Spinal cord (tissue), 10 donors: ENCODE measurements around the gene GPR39. TPM values are rescaled to one million over a fixed set of nuclear protein-coding genes. Genes with fewer than 3 reads are reported as not detected.

ENCODE experiments used
- DNase-seq, 6 donors: peaks; one replicate each; pipeline versions ENCODE4 v3.0.0 to v3.0.0-alpha.2; 2013 to 2015; ENCODE audit warnings: low spot score in 6 of 6, low read depth in 4 of 6
- H3K27ac ChIP-seq: one replicate; pipeline ENCODE4 v1.5.1; 2013; ENCODE audit warnings: low read depth, low read length, control low read depth
- H3K27me3 ChIP-seq: one replicate; pipeline ENCODE4 v1.6.1; 2013; ENCODE audit warnings: low read length; ENCODE audit not compliant: control insufficient read depth, insufficient read depth
- H3K36me3 ChIP-seq: one replicate; pipeline ENCODE4 v1.6.1; 2013; ENCODE audit warnings: low read length; ENCODE audit not compliant: control insufficient read depth, insufficient read depth
- H3K4me1 ChIP-seq: one replicate; pipeline ENCODE4 v1.6.1; 2013; ENCODE audit warnings: low read length; ENCODE audit not compliant: control insufficient read depth, insufficient read depth
- H3K4me3 ChIP-seq: one replicate; pipeline ENCODE4 v1.5.1; 2013; ENCODE audit warnings: low read depth, low read length, control low read depth
- H3K9me3 ChIP-seq: one replicate; pipeline ENCODE4 v1.6.1; 2013; ENCODE audit warnings: low read length; ENCODE audit not compliant: control insufficient read depth, insufficient read depth
- WGBS: methylation state at CpG from one replicate; pipeline ENCODE4 v1.1.5; 2013; ENCODE audit warnings: missing lambda C conversion rate; ENCODE audit not compliant: insufficient coverage; 5-methylcytosine and 5-hydroxymethylcytosine counted together
- polyA plus RNA-seq, 2 donors: library from polyadenylated mRNA; unstranded; fragments of 120-200 nt; gene quantifications; one replicate each; pipeline ENCODE4 v1.2.1, GENCODE V29; 2013; ENCODE audit not compliant: insufficient read length in 2 of 2
- total RNA-seq, 2 donors: library from RNA; depleted of rRNA in 1 of 2; stranded (reverse); fragments of 120-200 nt in 1 of 2; fragments of >200 nt in 1 of 2; gene quantifications; one replicate each; pipeline versions ENCODE4 v1.2.3 to v1.2.4, GENCODE V29; 2013 to 2014
- donor health status: healthy.

GPR39 gene
- total and polyA plus RNA-seq, 4 donors, result 0.72 to 1.4 (median 1.1) TPM

DNA sequence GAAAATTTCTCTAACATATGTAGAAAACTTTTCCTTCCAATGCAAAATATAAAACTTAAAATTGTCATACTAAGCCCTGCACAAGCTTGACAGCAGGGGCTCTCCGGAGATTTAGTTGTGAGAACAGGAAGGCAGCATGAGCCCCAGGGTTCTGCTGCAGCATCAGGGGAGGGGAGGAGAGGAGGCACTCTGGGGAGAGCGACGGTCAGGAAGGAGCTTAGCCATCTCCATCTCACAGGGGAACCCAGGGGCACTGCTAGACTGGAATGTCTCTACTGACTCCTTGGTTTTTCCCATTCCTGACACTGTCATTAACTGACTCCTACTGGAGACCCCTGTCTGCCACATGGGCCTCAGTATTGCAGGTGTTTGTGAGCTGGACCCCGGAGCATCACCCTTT, 123.6 kb downstream of the GPR39 start:
- 76% methylated on average over 2 of the region's 4 CpGs for WGBS
- H3K4me3 ChIP-seq, result no peak overlapping the region
- no peaks in the 10 kb centered on the region for H3K4me1 ChIP-seq
- H3K36me3 ChIP-seq, result no peaks in the 10 kb centered on the region
- peaks cover 5% of the 10 kb centered on the region for H3K9me3 ChIP-seq
- no peaks in the 10 kb centered on the region for H3K27me3 ChIP-seq
- no peak overlapping the region for H3K27ac ChIP-seq
- no peak for DNase-seq

DNA sequence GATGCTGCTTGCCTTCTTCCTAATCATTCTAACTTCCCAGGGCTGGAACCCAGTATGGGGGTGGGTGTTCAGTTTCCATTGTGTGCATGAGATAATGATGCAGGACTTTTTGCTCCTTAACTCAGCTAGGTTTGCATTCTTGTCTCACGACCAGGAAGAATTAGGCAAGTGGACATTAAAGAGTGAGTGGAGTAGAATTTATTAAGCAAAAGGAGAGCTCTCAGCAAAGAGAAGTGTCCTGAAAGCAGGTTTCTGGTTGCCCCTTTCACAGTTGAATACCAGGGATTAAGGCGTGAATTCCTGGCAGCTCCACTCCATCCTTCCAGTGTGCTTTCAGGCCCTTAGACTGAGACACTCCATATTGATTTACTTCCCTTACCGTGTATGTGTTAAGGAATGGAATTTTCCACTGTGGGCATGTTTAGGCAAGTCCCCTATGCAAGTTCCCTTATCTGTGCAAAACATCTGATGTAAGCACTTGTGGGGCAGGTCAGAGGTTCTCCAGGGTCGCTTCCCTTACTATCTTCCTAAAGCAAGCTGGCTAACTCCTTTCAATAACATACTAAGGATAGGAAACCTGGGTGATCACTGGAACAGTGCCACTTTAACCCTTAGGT, 126.5 kb downstream of the GPR39 start:
- no peak for DNase-seq
- 88% methylated on average over 1 of the region's 4 CpGs for WGBS
- Histone ChIP-seq H3K4me3 (no peak overlapping the region), H3K36me3 (no peaks in the 10 kb centered on the region), H3K9me3 (peaks cover 5% of the 10 kb centered on the region), H3K27me3 (no peaks in the 10 kb centered on the region), H3K4me1 (no peaks in the 10 kb centered on the region), H3K27ac (no peak overlapping the region)

DNA sequence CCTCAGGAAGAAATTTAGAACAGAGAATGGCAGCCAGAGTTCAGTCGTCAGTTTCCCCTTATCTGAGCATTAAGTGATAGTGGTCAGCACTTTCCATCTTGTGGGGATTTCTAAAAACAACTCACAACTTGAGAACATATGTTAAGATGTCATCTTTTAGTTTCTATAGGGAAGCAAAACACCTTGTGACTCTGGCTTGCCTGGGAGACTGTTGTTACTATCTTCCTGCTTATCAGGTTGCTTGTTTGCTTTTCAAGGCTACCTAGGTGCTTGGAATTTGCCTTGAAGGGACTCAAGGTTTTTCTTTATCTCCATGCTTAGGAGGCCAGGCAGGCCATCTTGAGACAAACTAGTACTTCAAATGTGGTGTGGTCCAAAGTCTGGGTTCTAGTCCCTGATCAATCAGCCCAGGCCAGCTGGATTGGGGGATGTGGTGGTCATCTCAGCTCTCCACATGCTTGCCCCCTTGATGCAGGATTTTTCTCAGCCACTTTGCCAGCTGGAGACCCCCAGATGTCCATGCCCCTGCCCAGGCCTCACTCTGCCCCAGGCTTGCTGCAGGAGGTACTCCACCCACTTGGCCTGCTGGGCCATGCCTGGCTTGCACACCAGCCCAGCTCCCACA, 127.5 kb downstream of the GPR39 start:
- Histone ChIP-seq H3K36me3 (no peaks in the 10 kb centered on the region), H3K4me3 (no peak overlapping the region), H3K9me3 (peaks cover 5% of the 10 kb centered on the region), H3K27me3 (no peaks in the 10 kb centered on the region), H3K4me1 (no peaks in the 10 kb centered on the region), H3K27ac (no peak overlapping the region)
- 86% methylated on average over 1 of the region's 1 CpG for WGBS
- DNase-seq, result no peak

DNA sequence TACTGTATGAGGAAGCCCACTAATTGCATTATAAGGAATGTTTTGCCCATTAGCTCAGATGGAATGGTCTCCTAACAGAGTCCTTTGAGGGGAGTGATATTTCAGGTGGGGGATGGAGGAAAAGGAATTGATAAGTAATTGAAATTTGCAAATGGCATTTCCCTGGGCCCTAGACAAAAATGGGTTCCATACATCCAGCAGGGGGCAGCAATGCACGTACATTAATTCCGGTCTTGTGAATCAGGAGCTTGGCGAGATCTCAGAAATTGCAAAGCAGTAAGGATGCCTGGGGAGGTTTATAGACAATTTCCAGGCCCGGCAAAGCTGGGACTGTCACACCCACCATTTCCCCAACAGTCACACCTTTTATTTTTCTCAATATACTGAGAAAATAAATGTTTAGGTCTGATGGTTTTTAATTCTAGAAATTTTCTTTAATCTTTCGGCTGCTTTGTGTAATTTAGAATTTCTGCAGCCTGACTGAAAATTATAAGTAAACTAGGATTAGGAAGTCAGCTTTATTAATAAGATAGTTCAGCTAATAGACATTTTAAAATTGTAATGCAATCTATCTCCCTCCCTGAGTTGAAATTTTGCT, 130.6 kb downstream of the GPR39 start:
- no peaks in the 10 kb centered on the region for H3K27me3 ChIP-seq
- H3K9me3 ChIP-seq, result peaks cover 5% of the 10 kb centered on the region
- H3K4me1 ChIP-seq, result peaks cover 3% of the 10 kb centered on the region
- no peak overlapping the region for H3K4me3 ChIP-seq
- DNase-seq, result peak; percentile 69 to 97 (median 85)
- no peaks in the 10 kb centered on the region for H3K36me3 ChIP-seq
- WGBS, result no CpG with 5 or more reads among the region's 5 CpGs
- H3K27ac ChIP-seq, result no peak overlapping the region

DNA sequence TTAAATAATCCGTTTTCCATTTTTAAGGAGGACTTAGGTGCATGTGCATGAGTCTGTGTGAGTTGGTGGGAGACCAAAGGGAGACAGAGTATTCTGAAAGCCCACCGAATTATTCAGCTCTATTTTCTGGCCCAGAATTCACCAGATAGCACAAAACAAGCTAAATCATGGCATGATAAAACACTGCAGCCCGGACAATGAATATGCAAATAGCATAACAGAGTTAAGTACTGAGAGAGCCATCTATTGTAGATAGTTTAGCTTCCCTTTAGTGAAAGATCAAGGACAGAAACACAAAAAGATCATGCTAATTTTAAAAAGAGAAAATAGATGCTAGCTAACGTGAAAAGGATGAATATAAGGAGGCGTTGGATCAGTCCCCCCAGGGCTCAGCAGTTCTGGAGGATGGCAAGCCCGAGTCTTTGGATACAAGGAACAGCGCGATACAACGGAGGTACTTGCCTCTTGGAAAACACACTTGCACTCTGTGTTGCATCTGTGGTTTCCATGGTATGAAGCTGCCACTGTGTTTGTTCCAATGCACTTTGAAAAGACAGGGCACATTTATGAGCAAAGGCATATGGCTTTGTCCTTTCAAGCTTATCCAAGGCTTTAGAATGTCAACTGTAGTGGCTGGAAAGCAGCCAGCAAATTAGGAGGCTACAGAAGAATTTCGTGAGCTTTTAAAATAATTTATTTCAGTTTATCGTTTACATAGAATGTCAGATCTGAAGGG, 133.5 kb downstream of the GPR39 start:
- 22% methylated on average over 7 of the region's 11 CpGs for WGBS

DNA sequence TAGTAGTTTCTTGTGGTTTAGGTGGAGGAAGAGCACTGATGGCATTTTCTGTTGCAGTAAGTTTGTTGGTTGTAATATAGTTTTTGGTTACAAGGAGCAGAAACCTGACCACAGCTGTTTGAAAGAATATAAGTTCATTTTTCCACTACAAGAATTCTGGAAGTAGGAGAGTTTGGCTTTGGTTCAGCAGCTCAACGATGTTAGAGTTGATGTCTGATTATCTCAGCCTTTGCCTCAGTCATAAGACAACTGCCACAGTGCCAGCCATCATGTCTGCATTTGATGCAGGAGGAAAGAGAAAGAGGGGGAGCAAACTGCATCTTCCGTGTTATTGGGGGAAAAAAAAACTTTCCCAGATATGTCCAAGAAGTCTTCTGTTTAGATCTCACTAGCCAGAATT, 134.3 kb downstream of the GPR39 start:
- Histone ChIP-seq H3K4me3 (no peak overlapping the region), H3K9me3 (peaks cover 2% of the 10 kb centered on the region), H3K4me1 (peaks cover 3% of the 10 kb centered on the region), H3K27ac (no peak overlapping the region), H3K27me3 (no peaks in the 10 kb centered on the region), H3K36me3 (no peaks in the 10 kb centered on the region)
- DNase-seq, result no peak
- 50% methylated on average over 1 of the region's 2 CpGs for WGBS

More for the DNA sequence above, 133.5 kb downstream of the GPR39 start:
- no peaks in the 10 kb centered on the region for H3K27me3 ChIP-seq
- H3K4me3 ChIP-seq, result no peak overlapping the region
- H3K27ac ChIP-seq, result peak overlapping the region; percentile 22
- peaks cover 3% of the 10 kb centered on the region for H3K4me1 ChIP-seq
- H3K9me3 ChIP-seq, result peaks cover 2% of the 10 kb centered on the region
- DNase-seq, result peak in 5 of 6 donors; percentile 41 to 84 (median 49)
- H3K36me3 ChIP-seq, result no peaks in the 10 kb centered on the region

DNA sequence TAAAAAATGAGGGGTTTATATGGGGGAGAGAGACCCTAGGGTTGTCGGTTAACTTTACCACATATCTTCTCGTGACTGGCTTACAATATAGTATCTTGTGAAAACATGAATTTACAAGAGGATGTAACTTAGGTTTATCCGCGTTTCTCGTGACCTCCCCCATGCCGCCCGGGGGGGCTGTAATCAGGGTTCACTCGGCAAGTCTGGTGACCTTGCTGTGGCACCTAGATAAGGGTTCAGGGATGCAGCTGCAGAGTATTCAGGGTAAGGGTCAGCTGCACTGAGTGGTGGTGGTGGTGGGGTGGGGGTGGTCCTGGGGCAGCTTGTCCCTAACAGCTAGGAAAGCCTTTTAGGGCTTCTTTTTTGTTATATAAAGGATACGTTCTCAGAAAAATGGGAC, 141.1 kb downstream of the GPR39 start:
- DNase-seq, result no peak
- H3K27ac ChIP-seq, result no peak overlapping the region
- H3K4me3 ChIP-seq, result no peak overlapping the region
- no peaks in the 10 kb centered on the region for H3K9me3 ChIP-seq
- H3K4me1 ChIP-seq, result no peaks in the 10 kb centered on the region
- H3K36me3 ChIP-seq, result no peaks in the 10 kb centered on the region
- 77% methylated on average over 6 of the region's 9 CpGs for WGBS
- no peaks in the 10 kb centered on the region for H3K27me3 ChIP-seq

DNA sequence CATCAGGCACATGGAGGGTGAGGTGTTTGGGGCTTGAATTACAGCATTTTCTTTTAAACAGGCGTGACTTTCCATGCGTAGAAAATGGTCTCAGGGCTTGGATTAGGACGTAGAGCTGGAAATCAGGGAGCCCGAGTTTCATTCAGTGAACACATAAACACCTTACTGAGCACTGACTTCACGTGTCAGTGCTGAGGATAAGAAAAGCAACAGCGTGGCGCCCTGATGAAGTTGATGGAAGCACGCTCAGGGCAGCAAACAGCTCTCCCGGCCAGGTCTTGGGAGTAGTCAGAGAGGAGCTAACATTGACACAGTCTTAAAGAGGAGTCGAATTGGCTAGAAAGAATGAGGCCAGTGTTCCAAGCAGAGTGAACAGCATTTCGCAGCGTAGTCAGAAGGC, 142.7 kb downstream of the GPR39 start:
- WGBS, result 83% methylated on average over 12 of the region's 12 CpGs
- Histone ChIP-seq H3K9me3 (no peaks in the 10 kb centered on the region), H3K36me3 (no peaks in the 10 kb centered on the region), H3K4me1 (no peaks in the 10 kb centered on the region), H3K27ac (no peak overlapping the region), H3K27me3 (no peaks in the 10 kb centered on the region), H3K4me3 (no peak overlapping the region)
- DNase-seq, result no peak

DNA sequence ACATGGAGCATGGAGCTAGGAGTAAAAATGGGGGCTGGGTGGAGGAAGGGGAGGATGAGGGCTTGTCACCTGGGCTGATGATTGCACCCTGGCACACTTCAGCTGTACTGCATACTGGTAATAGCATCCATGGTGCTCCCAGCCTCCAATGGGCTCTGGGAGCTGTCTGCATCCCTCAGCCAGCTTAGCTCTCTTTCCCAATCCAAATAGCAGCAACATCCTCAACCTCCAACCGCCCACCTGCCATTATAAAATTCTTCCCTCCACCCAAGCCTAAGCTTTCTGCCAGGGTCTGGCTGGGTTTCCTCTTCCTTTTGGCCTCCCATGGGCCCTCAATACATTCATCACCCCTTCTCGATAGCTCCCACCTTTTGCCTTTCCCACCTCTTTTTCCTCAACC, 143.3 kb downstream of the GPR39 start:
- Histone ChIP-seq H3K9me3 (no peaks in the 10 kb centered on the region), H3K27ac (no peak overlapping the region), H3K4me3 (no peak overlapping the region), H3K36me3 (no peaks in the 10 kb centered on the region), H3K4me1 (no peaks in the 10 kb centered on the region), H3K27me3 (no peaks in the 10 kb centered on the region)
- 93% methylated on average over 2 of the region's 2 CpGs for WGBS
- no peak for DNase-seq
